Psoas muscle (tissue), 8 donors: Measurements from ENCODE around the gene AK9. TPM values are rescaled to one million over a fixed set of nuclear protein-coding genes. Genes with fewer than 3 reads are reported as not detected.

ENCODE experiments used
- ATAC-seq, 4 donors: fragments of 200-7000 bp; cut with Tn5 transposase; one replicate each; pipeline ENCODE4 v1.9.1; 2020; ENCODE audit warnings: moderate library complexity in 3 of 4, mild to moderate bottlenecking in 2 of 4
- DNase-seq, 2 donors: peaks; one replicate each; pipeline ENCODE4 v3.0.0-alpha.2; 2020
- H3K27ac ChIP-seq: fragments of 200-600 bp; one replicate; pipeline ENCODE4 v1.8.0; 2022
- H3K27me3 ChIP-seq, 3 donors: fragments of 200-600 bp in 1 of 3; one replicate each; pipeline versions ENCODE4 v1.6.1 to v1.8.0; 2013 to 2022; ENCODE audit warnings: low read length in 2 of 3, mild to moderate bottlenecking in 2 of 3, moderate library complexity in 1 of 3; ENCODE audit not compliant: insufficient read depth in 3 of 3
- H3K36me3 ChIP-seq, 2 donors: fragments of 200-600 bp in 1 of 2; one replicate each; pipeline versions ENCODE4 v1.6.1 to v1.8.0; 2013 to 2022; ENCODE audit warnings: low read depth in 1 of 2, mild to moderate bottlenecking in 1 of 2, moderate library complexity in 1 of 2; ENCODE audit not compliant: insufficient read depth in 1 of 2
- H3K4me1 ChIP-seq: fragments of 200-600 bp; one replicate; pipeline ENCODE4 v1.8.0; 2022
- H3K4me3 ChIP-seq: fragments of 200-600 bp; one replicate; pipeline ENCODE4 v1.8.0; 2022; ENCODE audit warnings: mild to moderate bottlenecking
- H3K9me3 ChIP-seq: fragments of 200-600 bp; one replicate; pipeline ENCODE4 v1.8.0; 2022
- WGBS, 3 donors: extraction: QIAGEN DNeasy Blood & Tissue Kit; methylation state at CpG; one replicate each; pipeline versions ENCODE4 v1.1.6 to v1.1.7; 2013; 5-methylcytosine and 5-hydroxymethylcytosine counted together
- intact Hi-C, 2 donors: fragments of 100-400 bp; cut with DNase I; formaldehyde crosslinking; loops; one replicate each; pipeline versions ENCODE4 v1.11.0 to v1.14.2; 2022
- polyA plus RNA-seq, 3 donors: library from polyadenylated mRNA; stranded (reverse); fragments of 200-250 nt; gene quantifications; one replicate each; pipeline ENCODE4 v1.2.3, GENCODE V29; 2013
- total RNA-seq, 4 donors: library from RNA; stranded (reverse); fragmentation: NEBNext Ultra II Directional in 2 of 4; extraction: Animal tissue kit (Norgen Biotek cat#: 25700) in 2 of 4; gene quantifications; one replicate each; pipeline versions ENCODE4 v1.2.1 to v1.2.4, GENCODE V29; 2021 to 2023
- TF ChIP-seq, protein P1 (sequence below): fragments of 200-600 bp; IDR thresholded peaks from one replicate; pipeline ENCODE4 v1.8.0; 2022; ENCODE audit warnings: antibody characterized with exemption
- donor health status: healthy with polysubstance abuse.
- donor health status: DM: no; HTN: no; CAD: no; lungs with moderate emphysema.
- donor health status: Bipolar disorder and iron deficiency.
- donor health status: healthy.
- donor health status: DM: yes; HTN: yes; CAD: no.
- donor health status: DM: no; HTN: no; CAD: no.
- donor health status: DM: no; HTN: no; CAD: no.
- donor health status: DM: yes; HTN: yes; CAD: no.

AK9 gene
- total and polyA plus RNA-seq, 7 donors: 2.0 to 7.4 (median 5.3) TPM

- ATAC-seq (no peak), DNase-seq (no peak)
- no peaks in the 10 kb centered on the region for H3K4me1 ChIP-seq
- WGBS, 3 donors: 86 to 92% (median 89%) methylated on average over 9 of the region's 9 CpGs
- no peak overlapping the region for H3K27ac ChIP-seq
- peaks cover 8 to 98% of the 10 kb centered on the region in 2 donors for H3K36me3 ChIP-seq
- intact Hi-C loops: no loop called here
- no peaks in the 10 kb centered on the region for H3K27me3 ChIP-seq
- no peak overlapping the region for H3K4me3 ChIP-seq
- TF ChIP-seq, protein P1, sequence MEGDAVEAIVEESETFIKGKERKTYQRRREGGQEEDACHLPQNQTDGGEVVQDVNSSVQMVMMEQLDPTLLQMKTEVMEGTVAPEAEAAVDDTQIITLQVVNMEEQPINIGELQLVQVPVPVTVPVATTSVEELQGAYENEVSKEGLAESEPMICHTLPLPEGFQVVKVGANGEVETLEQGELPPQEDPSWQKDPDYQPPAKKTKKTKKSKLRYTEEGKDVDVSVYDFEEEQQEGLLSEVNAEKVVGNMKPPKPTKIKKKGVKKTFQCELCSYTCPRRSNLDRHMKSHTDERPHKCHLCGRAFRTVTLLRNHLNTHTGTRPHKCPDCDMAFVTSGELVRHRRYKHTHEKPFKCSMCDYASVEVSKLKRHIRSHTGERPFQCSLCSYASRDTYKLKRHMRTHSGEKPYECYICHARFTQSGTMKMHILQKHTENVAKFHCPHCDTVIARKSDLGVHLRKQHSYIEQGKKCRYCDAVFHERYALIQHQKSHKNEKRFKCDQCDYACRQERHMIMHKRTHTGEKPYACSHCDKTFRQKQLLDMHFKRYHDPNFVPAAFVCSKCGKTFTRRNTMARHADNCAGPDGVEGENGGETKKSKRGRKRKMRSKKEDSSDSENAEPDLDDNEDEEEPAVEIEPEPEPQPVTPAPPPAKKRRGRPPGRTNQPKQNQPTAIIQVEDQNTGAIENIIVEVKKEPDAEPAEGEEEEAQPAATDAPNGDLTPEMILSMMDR: no peak
- H3K9me3 ChIP-seq: no peaks in the 10 kb centered on the region
Observed at GRCh38 chr6:109472132-109472995, 218.6 kb downstream of the AK9 start.

- intact Hi-C loops: no loop called here
- 91 to 98% (median 92%) methylated on average over 5 of the region's 5 CpGs for WGBS, 3 donors
Observed at GRCh38 chr6:109471105-109471810, 219.7 kb downstream of the AK9 start.

GRCh38 chr6:109469591-109470189, 221.3 kb downstream of the AK9 start:
- H3K4me3 ChIP-seq: no peak overlapping the region
- 87 to 88% (median 88%) methylated on average over 5 of the region's 5 CpGs for WGBS, 3 donors
- no peak for DNase-seq
- no peak overlapping the region for H3K27ac ChIP-seq
- no peak for ATAC-seq
- intact Hi-C loops: no loop called here
- TF ChIP-seq, protein P1: no peak
- no peaks in the 10 kb centered on the region for H3K27me3 ChIP-seq
- H3K9me3 ChIP-seq: no peaks in the 10 kb centered on the region
- peaks cover 12% of the 10 kb centered on the region for H3K4me1 ChIP-seq
- peaks cover 12 to 100% of the 10 kb centered on the region in 2 donors for H3K36me3 ChIP-seq

More at GRCh38 chr6:109471105-109471810, 219.7 kb downstream of the AK9 start:
- no peaks in the 10 kb centered on the region for H3K9me3 ChIP-seq
- no peak overlapping the region for H3K4me3 ChIP-seq
- TF ChIP-seq, protein P1: no peak
- no peaks in the 10 kb centered on the region for H3K27me3 ChIP-seq
- ATAC-seq (no peak), DNase-seq (no peak)
- no peak overlapping the region for H3K27ac ChIP-seq
- peaks cover 9 to 100% of the 10 kb centered on the region in 2 donors for H3K36me3 ChIP-seq
- peaks cover 3% of the 10 kb centered on the region for H3K4me1 ChIP-seq

GRCh38 chr6:109467696-109468095, 223.3 kb downstream of the AK9 start:
- ATAC-seq: no peak
- Histone ChIP-seq H3K27me3 (no peaks in the 10 kb centered on the region), H3K9me3 (no peaks in the 10 kb centered on the region), H3K27ac (no peak overlapping the region), H3K36me3 (peaks cover 6 to 100% of the 10 kb centered on the region in 2 donors), H3K4me1 (peaks cover 12% of the 10 kb centered on the region), H3K4me3 (no peak overlapping the region)
- intact Hi-C loops: no loop called here
- DNase-seq: no peak
- WGBS, 3 donors: 93 to 98% (median 94%) methylated on average over 6 of the region's 6 CpGs
- TF ChIP-seq, protein P1: no peak
